ENCODE measurements around the gene RACGAP1. TPM values are rescaled to one million over a fixed set of nuclear protein-coding genes. Genes with fewer than 3 reads are reported as not detected.

Gene RACGAP1
- total RNA-seq, 2 experiments from 2014 or later = 145 to 152 TPM

DNA sequence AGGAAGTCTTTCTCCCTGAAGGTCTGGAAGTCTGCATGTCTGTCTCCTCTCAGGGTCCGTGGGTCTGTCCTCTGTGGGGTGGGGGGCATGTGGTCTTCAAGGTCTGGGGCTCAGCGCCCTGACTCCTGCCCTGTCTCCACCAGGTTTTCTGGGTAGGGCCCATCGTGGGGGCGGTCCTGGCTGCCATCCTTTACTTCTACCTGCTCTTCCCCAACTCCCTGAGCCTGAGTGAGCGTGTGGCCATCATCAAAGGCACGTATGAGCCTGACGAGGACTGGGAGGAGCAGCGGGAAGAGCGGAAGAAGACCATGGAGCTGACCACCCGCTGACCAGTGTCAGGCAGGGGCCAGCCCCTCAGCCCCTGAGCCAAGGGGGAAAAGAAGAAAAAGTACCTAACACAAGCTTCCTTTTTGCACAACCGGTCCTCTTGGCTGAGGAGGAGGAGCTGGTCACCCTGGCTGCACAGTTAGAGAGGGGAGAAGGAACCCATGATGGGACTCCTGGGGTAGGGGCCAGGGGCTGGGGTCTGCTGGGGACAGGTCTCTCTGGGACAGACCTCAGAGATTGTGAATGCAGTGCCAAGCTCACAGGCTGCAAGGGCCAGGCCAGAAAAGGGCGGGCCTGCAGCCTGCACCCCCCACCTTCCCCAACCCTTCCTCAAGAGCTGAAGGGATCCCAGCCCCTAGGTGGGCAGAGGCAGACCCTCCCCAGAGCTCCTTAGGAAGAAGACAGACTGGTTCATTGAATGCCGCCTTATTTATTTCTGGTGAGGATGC lies 60.3 kb downstream of the RACGAP1 start:
- DNase-seq = no peak
- H3K9me3 Mint-ChIP-seq = no peaks in the 10 kb centered on the region
- no peak overlapping the region for H3K27ac Mint-ChIP-seq
- ChIA-PET CTCF (interaction anchor here (1.0 to 9.5 kb wide), 9 partner anchors 17 to 147 kb away, joined by 3 to 259 read pairs (median 56); partner anchors contain the start of genes AQP2, ASIC1 and COX14), POLR2A (no interaction called here)
- peaks cover 10% of the 10 kb centered on the region for H3K4me1 Mint-ChIP-seq (ENCODE audit: low read depth)
- peaks cover 41% of the 10 kb centered on the region for H3K27me3 Mint-ChIP-seq
- H3K36me3 Mint-ChIP-seq = no peaks in the 10 kb centered on the region
- intact Hi-C loops (cut with micrococcal nuclease) = no loop called here
- H3K4me3 Mint-ChIP-seq = no peak overlapping the region

DNA sequence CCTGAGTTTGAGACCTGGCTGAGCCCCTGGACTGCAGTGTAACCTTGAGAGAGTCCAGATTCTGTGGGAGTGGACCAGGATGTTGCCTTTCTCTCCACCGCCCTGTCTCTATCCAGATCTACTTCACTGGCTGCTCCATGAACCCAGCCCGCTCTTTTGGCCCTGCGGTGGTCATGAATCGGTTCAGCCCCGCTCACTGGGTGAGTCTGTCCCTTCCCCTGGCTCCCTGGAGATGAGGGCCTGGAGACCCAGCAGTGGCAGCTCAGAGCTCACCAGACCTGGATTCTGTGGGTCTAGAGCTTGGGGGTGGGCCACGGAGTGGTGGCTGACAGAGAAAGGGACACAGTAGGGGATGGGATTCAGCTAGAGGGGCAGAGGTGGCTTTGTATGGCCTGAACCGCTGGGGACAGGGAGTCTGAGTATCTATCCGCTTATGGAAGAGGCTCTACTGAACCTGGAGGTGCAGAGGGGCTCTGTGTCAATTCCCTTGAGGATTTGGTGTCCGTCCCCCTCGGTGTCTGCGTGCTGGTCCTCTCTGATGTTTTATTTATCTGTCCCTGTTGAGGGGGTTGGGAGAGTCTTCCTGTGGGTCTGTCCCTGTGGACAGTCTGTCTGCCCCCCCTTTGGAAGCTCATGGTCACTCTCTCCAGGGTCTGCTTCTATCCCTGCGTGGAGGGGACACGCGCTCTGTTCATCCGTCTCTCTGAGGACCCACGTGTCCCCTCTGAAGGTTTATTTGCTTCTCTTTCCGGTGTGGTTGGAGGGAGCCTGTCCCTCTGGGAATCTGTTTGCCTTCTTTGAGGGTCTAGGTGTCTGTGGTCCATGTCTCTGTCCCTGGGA lies 61.1 kb downstream of the RACGAP1 start:
- no peak for DNase-seq
- ChIA-PET POLR2A (no interaction called here), CTCF (interaction anchor here (1.1 to 9.5 kb wide), 7 partner anchors 17 to 104 kb away, joined by 3 to 259 read pairs (median 72); partner anchors contain the start of genes AQP2 and ASIC1)

DNA sequence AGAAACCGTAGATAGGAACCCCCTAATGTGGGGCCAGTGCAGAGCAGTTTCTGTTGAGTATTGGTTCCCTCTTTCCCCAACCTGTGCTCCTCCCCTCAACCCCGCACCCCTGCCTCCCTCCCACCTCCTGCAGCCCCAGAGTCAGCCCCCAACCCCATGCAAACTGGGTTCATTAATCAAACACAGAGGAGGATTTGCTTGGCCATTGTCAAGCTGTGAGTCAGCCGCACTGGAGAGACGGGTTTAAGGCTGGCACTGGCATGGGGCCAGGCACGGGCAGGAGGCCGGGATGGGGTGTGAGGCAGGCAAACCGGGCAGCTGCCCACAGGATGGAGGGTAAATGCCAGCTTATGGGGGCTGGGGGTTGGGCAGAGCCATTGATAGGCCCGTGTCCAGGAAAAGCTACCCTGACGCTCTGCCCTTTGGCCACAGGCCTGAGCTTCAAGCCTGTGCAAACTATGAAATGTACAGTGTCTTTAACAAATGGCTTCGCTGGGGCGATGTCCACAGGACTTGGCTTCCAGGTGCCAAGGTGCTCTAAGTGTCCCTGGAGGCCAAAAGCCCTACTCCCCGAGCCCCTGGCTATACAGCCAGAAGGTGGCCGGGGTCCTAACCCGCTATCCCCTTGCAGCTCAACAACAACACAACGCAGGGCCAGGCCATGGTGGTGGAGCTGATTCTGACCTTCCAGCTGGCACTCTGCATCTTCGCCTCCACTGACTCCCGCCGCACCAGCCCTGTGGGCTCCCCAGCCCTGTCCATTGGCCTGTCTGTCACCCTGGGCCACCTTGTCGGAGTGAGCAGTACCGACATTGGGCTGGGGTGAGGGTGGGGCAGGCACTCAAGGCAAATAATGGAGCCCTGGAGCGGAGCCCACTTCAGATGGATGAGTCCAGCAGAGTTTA lies 62.2 kb downstream of the RACGAP1 start:
- POLR2A ChIA-PET = no interaction called here

More for the DNA sequence above, 61.1 kb downstream of the RACGAP1 start:
- intact Hi-C loops (cut with micrococcal nuclease) = no loop called here
- H3K9me3 Mint-ChIP-seq = no peaks in the 10 kb centered on the region
- H3K4me3 Mint-ChIP-seq = no peak overlapping the region
- peaks cover 10% of the 10 kb centered on the region for H3K4me1 Mint-ChIP-seq (ENCODE audit: low read depth)
- H3K36me3 Mint-ChIP-seq = no peaks in the 10 kb centered on the region
- H3K27me3 Mint-ChIP-seq = peaks cover 48% of the 10 kb centered on the region
- no peak overlapping the region for H3K27ac Mint-ChIP-seq

DNA sequence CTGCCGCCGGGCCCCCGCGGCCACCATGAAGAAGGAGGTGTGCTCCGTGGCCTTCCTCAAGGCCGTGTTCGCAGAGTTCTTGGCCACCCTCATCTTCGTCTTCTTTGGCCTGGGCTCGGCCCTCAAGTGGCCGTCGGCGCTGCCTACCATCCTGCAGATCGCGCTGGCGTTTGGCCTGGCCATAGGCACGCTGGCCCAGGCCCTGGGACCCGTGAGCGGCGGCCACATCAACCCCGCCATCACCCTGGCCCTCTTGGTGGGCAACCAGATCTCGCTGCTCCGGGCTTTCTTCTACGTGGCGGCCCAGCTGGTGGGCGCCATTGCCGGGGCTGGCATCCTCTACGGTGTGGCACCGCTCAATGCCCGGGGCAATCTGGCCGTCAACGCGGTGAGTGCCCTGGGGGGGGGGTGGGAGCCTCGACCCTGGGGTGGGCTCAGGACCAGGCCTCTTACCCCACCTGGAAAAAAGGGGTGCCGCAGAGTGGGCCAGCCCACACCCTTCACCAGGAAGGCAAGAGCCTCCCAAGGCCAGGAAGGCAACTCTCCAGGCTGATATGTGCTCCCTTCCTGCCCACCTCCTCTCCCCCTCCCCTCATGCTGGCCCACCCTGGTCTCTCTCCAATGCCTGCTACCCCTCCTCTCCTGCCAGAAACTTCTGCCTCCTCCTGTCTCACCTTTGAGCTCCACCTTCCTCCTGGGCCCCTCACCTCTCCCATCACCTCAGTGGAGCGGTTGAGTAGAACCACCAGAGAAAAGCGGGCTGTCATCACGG lies 63.1 kb downstream of the RACGAP1 start:
- Mint-ChIP-seq H3K27ac (no peak overlapping the region), H3K9me3 (no peaks in the 10 kb centered on the region), H3K4me3 (no peak overlapping the region), H3K4me1 (ENCODE audit: low read depth) (peaks cover 10% of the 10 kb centered on the region), H3K27me3 (peaks cover 59% of the 10 kb centered on the region), H3K36me3 (no peaks in the 10 kb centered on the region)
- POLR2A ChIA-PET = no interaction called here
- CTCF ChIA-PET = interaction anchor here (0.9 to 9.5 kb wide), 4 partner anchors 96 to 185 kb away, joined by 3 to 259 read pairs (median 3); no protein-coding TSS in a partner anchor
- intact Hi-C loops (cut with micrococcal nuclease) = loop anchor here (1.0 kb wide), 1 partner anchor 12 kb away; the partner anchor contains the start of gene AQP2
- no peak for DNase-seq

More for the DNA sequence above, 62.2 kb downstream of the RACGAP1 start:
- Mint-ChIP-seq H3K4me1 (ENCODE audit: low read depth) (peaks cover 10% of the 10 kb centered on the region), H3K9me3 (no peaks in the 10 kb centered on the region), H3K4me3 (no peak overlapping the region), H3K27ac (no peak overlapping the region), H3K36me3 (no peaks in the 10 kb centered on the region), H3K27me3 (peaks cover 55% of the 10 kb centered on the region)
- CTCF ChIA-PET = interaction anchor here (0.9 to 9.5 kb wide), 6 partner anchors 17 to 185 kb away, joined by 3 to 259 read pairs (median 4); partner anchors contain the start of gene COX14
- no peak for DNase-seq
- intact Hi-C loops (cut with micrococcal nuclease) = no loop called here

DNA sequence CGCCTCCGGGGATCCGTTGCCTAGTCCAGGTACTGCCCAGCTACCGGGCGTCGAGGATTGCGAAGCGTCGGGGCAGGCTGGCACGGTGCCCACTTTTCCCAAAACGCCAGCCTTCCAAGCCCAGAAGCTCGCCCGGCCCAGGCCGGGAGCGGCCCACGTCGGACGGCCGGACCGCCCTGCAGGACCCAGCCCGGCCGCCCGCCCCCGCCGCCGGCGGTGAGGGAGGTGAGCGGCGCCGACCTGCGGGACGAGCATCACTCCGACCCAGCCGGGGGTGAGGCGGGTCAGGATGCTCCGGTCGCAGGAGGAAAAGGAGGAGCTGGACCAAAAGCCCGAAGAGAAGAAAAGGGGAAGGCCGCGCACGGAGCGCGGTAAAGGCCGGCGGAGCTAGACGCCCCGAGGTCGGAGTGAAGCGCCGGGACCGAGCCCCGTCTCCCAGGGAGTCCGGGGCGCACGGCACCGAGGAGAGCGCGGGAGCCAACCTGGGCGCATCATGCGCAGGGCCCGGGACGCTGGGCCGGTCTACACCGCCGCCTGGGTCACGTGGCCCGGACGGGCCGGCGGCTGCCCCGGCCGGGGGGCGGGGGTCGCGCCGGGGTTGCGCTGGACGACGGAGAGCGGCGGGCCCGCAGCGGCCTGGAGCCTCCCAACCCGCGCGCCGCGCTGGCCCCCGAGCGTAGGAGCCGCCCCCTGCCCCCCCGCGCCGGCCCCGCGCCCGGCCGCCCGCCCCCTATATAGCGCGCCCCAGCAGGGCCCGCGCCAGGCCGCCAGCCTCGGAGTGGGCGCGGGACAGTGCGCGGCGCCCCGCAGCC lies 64.0 kb downstream of the RACGAP1 start, which contains the start of gene AQP5:
TSS of gene AQP5 (plus strand) at position 762 of the 812 bp plus-strand sequence. CDS start 146 bp downstream, outside the sequence.
- Mint-ChIP-seq H3K27me3 (peaks cover 64% of the 10 kb centered on the region), H3K36me3 (no peaks in the 10 kb centered on the region), H3K27ac (no peak within 1 kb of the TSS), H3K4me3 (no peak within 1 kb of the TSS), H3K9me3 (no peaks in the 10 kb centered on the region), H3K4me1 (ENCODE audit: low read depth) (peaks cover 8% of the 10 kb centered on the region)
- ChIA-PET CTCF (interaction anchor here (0.9 to 1.4 kb wide), 2 partner anchors 60 to 184 kb away, joined by 3 read pairs; no protein-coding TSS in a partner anchor), POLR2A (no interaction called here)
- no peak for DNase-seq
- intact Hi-C loops (cut with micrococcal nuclease) = loop anchor here (1.0 kb wide), 1 partner anchor 11 kb away; the partner anchor contains the start of gene AQP2

DNA sequence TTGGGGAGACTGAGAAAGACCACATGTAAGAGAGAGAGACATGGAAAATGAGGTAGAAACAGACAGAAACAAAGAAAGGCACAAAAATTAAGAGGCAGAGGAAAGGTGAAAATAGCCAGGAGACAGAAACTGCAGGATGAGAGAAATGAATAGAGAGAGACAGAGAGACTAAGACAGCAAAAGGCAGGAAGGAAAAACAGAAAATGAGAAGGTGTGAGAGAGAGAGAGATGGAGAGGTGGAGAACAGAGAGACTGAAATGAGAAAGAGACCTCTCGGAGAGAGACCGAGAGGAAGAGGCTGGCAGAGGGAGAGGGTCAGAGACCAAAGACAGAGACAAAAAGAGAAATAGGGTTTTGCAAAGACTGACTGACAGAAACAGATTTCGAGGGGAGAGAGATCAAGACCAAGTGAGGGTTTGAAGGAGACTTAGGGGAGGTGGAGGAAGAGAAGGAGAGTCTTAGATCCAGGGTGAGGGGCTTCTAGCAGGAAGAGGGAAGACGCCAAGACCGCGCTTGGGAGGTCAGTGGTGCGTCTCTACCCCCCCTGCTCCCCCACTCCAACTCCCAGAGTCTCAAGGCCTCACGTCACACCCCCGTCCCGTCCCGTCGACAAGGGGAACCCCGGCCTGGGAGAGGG lies 64.7 kb downstream of the RACGAP1 start:
- H3K27me3 Mint-ChIP-seq = peaks cover 69% of the 10 kb centered on the region
- ChIA-PET POLR2A (no interaction called here), CTCF (interaction anchor here (1.1 to 7.4 kb wide), 4 partner anchors 7 to 93 kb away, joined by 3 to 46 read pairs (median 21); no protein-coding TSS in a partner anchor)
- no peaks in the 10 kb centered on the region for H3K36me3 Mint-ChIP-seq
- H3K4me1 Mint-ChIP-seq (ENCODE audit: low read depth) = peaks cover 8% of the 10 kb centered on the region
- intact Hi-C loops (cut with micrococcal nuclease) = loop anchor here (1.0 kb wide), 1 partner anchor 10 kb away; the partner anchor contains the start of gene AQP2
- H3K27ac Mint-ChIP-seq = no peak overlapping the region
- no peaks in the 10 kb centered on the region for H3K9me3 Mint-ChIP-seq
- DNase-seq = no peak
- H3K4me3 Mint-ChIP-seq = no peak overlapping the region

DNA sequence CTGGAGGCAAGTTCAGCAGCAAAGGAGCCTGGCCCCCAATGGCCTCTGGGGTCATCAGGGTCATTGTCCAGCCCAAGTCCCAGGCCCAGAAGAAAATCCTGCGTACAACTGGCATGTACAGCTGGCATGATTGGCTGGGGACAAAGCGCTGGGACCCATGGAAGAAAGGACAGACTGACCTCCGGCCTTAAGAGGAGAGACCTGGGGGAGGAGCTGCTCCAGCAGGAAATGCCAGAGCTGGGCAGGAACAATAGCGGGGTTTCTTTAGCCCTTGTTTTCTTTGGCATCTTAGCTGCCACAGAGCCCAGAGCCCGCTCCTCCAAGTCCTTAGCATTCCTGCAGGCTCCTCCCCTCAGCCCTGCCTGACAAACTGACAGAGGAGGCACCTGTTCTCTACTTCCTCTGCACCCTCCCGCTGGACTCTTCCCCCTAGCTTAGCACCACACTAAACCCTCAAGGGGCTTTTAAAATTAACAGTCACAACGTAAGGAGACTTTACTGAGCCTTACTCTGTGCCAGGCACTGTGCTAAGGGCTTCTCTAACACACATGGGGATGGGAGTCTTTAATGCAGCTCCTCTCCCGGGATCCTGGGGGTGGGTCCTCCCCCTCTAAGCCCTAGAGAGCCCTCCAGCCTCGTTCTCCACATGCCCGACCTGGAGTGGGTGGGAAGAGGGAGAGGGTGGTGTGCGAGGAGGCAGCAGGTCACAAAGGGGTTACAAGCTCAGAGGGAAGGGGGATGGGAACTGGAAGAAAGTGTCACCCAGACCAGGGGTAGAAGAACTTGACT lies 65.4 kb downstream of the RACGAP1 start:
- peaks cover 68% of the 10 kb centered on the region for H3K27me3 Mint-ChIP-seq
- CTCF ChIA-PET = interaction anchor here (1.1 to 7.4 kb wide), 4 partner anchors 8 to 93 kb away, joined by 3 to 46 read pairs (median 21); no protein-coding TSS in a partner anchor
- DNase-seq = no peak
- H3K36me3 Mint-ChIP-seq = no peaks in the 10 kb centered on the region
- intact Hi-C loops (cut with micrococcal nuclease) = no loop called here
- H3K4me1 Mint-ChIP-seq (ENCODE audit: low read depth) = peaks cover 8% of the 10 kb centered on the region
- H3K4me3 Mint-ChIP-seq = no peak overlapping the region
- POLR2A ChIA-PET = no interaction called here
- H3K9me3 Mint-ChIP-seq = no peaks in the 10 kb centered on the region
- H3K27ac Mint-ChIP-seq = no peak overlapping the region

DNA sequence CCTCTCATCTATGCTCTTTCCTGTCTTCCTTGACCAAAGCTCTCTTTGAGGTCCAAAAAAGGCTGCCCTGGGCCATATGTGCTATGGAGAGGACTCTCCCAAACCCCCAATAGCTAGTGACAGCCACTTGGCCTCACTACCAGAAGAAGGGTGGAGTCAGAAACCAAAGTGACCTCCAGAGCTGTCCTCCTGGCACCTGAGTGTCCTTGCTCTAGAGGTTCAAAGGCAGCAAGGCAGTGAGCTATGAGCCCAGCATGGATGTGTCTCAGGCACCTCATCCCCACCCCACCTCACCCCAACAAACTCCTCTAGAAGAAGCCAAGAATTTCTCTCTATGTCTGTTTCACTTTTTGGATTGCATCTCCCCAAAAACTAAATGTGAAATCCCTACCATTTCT lies 67.7 kb downstream of the RACGAP1 start:
- Mint-ChIP-seq H3K27ac (no peak overlapping the region), H3K9me3 (no peaks in the 10 kb centered on the region), H3K27me3 (peaks cover 60% of the 10 kb centered on the region), H3K4me1 (ENCODE audit: low read depth) (peaks cover 8% of the 10 kb centered on the region), H3K36me3 (no peaks in the 10 kb centered on the region), H3K4me3 (no peak overlapping the region)
- ChIA-PET POLR2A (no interaction called here), CTCF (interaction anchor here (1.8 to 7.4 kb wide), 3 partner anchors 10 to 91 kb away, joined by 6 to 46 read pairs (median 39); no protein-coding TSS in a partner anchor)
- DNase-seq = no peak
- intact Hi-C loops (cut with micrococcal nuclease) = no loop called here
